H1 (cell line): ENCODE data around the gene PTGDS. TPM values are rescaled to one million over a fixed set of nuclear protein-coding genes. Genes with fewer than 3 reads are reported as not detected.

Experiments
- CEBPB ChIP-seq: IDR thresholded peaks from 2 replicates; pipeline ENCODE4 v1.6.1; 2012; ENCODE audit warnings: low read depth, low read length
- POLR2A ChIP-seq, 2 experiments: IDR thresholded peaks; 1 replicate in 1 of 2; 2 replicates in 1 of 2; pipeline ENCODE4 v1.6.1; 2011; ENCODE audit warnings: low read depth in 2 of 2, low read length in 2 of 2, mild to moderate bottlenecking in 2 of 2; ENCODE audit errors: control extremely low read depth in 1 of 2
- SIRT6 ChIP-seq: IDR thresholded peaks from one replicate; pipeline ENCODE4 v1.7.1; 2012; ENCODE audit warnings: low read length, inconsistent platforms
- polyA plus RNA-seq, 7 experiments: library from polyadenylated mRNA; depleted of rRNA in 3 of 7; stranded (reverse) in 5 of 7; unstranded in 2 of 7; fragments of >200 nt in 5 of 7; fragments of 200-250 nt in 2 of 7; gene quantifications; 1 replicate in 5 of 7; 2 replicates in 1 of 7; 4 replicates in 1 of 7; pipeline versions ENCODE4 v1.2.1 to v1.2.3, GENCODE V29; 2011 to 2013; ENCODE audit warnings: missing spikeins in 2 of 7, mixed read lengths in 2 of 7
- total RNA-seq: library from RNA; stranded (reverse); fragmentation: NEBNext Ultra II Directional; extraction: Animal tissue kit (Norgen Biotek cat#: 25700); gene quantifications from 2 replicates; pipeline ENCODE4 v1.2.1, GENCODE V29; 2021

Gene PTGDS
- total and polyA plus RNA-seq, 2 of the 8 experiments (the other 6 are each of a cell fraction or from before 2014, with no cell fraction given) = 1.7 to 2.3 TPM

DNA sequence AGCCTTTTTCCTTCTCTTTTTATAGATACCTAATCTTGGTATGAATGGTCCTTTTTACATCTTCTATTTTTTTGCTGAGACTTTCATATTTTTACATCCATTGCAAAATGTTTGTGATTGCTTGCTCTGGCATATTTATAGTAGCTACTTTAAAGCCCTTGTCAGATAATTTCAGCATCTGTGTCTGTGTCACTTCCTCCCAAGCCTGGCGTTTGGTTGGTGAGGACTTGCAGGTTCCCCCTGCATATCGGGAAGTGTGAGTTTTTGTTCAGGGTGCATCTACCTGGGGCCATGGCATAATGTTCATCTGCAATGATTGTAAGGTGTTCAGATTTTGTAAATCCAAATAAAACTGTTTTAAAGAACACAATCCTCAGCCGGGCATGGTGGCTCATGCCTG lies 41.7 kb upstream of the PTGDS start (continued):
- TF ChIP-seq POLR2A (IDR thresholded peaks at IDR 0.05; ENCODE audit: control extremely low read depth in 1 of 2, low read depth in 2 of 2, low read length in 2 of 2) (no peak), CEBPB (no peak), SIRT6 (no peak)
